HL-60 (cell line): ENCODE results near the gene MMRN1.

ENCODE experiments used
- DNase-seq, 2 experiments: peaks; one replicate each; pipeline ENCODE4 v3.0.0-alpha.2; 2010 to 2020; ENCODE audit warnings: low read depth in 1 of 2, low spot score in 1 of 2
- H3K27ac ChIP-seq: fragments of 250-450 bp; sonication (Bioruptor Pico); replicated peaks from 2 replicates; pipeline ENCODE4 v1.5.1; 2020; ENCODE audit warnings: mild to moderate bottlenecking, moderate library complexity
- H3K27me3 ChIP-seq: fragments of 250-450 bp; sonication (Bioruptor Pico); 2 replicates; pipeline ENCODE4 v1.5.1; 2021; ENCODE audit warnings: mild to moderate bottlenecking, moderate library complexity; ENCODE audit not compliant: insufficient read depth, poor library complexity, severe bottlenecking
- H3K4me3 ChIP-seq: replicated peaks from 2 replicates; pipeline ENCODE4 v1.5.1; 2011; ENCODE audit warnings: mild to moderate bottlenecking, control low read depth, low read length; ENCODE audit not compliant: insufficient read depth
- GABPA ChIP-seq: IDR thresholded peaks from 2 replicates; pipeline ENCODE4 v1.6.1; 2012; ENCODE audit warnings: low read depth
- POLR2AphosphoS5 ChIP-seq: IDR thresholded peaks from 2 replicates; pipeline ENCODE4 v1.6.1; 2012; ENCODE audit warnings: low read depth
- SPI1 ChIP-seq: IDR thresholded peaks from 2 replicates; pipeline ENCODE4 v1.6.1; 2012; ENCODE audit warnings: low read depth, mild to moderate bottlenecking, borderline replicate concordance
- TF ChIP-seq, protein P1 (sequence below): IDR thresholded peaks from 2 replicates; pipeline ENCODE4 v1.6.1; 2012; ENCODE audit warnings: low read depth; ENCODE audit not compliant: insufficient replicate concordance
- TF ChIP-seq, protein P2 (sequence below): IDR thresholded peaks from one replicate; pipeline ENCODE4 v1.5.1; 2011; ENCODE audit warnings: low read length, control low read depth, inconsistent platforms; ENCODE audit not compliant: insufficient read depth

Gene MMRN1

DNA sequence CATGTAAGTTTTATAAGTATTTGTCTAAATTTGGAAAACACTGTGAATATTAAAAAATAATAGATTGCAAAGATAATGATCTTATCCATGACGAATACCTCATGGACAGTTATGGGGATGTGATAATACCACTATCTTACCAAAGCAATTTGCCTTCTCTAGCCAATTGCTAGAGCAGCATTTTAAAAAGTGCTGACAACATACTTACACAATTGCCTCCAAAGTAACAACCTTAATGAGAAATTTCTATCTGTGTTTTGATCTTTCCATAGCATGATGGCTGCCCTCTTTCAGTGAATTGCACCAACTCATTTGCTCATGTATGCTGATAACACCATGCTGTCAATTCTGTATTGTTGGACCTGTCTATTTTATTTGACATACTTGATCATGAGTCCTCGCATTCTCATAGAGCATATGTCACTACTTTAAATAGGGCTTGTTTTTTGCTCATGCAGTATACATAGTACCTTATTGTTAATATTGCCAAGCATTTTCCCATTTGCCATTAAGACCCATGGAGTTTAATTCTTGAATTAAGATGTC lies 87.2 kb downstream of the MMRN1 start:
- no peak for DNase-seq
- H3K4me3 ChIP-seq: no peak overlapping the region
- H3K27ac ChIP-seq: no peak overlapping the region
- TF ChIP-seq POLR2AphosphoS5 (no peak), GABPA (no peak), SPI1 (no peak)
- TF ChIP-seq, protein P1, sequence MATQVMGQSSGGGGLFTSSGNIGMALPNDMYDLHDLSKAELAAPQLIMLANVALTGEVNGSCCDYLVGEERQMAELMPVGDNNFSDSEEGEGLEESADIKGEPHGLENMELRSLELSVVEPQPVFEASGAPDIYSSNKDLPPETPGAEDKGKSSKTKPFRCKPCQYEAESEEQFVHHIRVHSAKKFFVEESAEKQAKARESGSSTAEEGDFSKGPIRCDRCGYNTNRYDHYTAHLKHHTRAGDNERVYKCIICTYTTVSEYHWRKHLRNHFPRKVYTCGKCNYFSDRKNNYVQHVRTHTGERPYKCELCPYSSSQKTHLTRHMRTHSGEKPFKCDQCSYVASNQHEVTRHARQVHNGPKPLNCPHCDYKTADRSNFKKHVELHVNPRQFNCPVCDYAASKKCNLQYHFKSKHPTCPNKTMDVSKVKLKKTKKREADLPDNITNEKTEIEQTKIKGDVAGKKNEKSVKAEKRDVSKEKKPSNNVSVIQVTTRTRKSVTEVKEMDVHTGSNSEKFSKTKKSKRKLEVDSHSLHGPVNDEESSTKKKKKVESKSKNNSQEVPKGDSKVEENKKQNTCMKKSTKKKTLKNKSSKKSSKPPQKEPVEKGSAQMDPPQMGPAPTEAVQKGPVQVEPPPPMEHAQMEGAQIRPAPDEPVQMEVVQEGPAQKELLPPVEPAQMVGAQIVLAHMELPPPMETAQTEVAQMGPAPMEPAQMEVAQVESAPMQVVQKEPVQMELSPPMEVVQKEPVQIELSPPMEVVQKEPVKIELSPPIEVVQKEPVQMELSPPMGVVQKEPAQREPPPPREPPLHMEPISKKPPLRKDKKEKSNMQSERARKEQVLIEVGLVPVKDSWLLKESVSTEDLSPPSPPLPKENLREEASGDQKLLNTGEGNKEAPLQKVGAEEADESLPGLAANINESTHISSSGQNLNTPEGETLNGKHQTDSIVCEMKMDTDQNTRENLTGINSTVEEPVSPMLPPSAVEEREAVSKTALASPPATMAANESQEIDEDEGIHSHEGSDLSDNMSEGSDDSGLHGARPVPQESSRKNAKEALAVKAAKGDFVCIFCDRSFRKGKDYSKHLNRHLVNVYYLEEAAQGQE: no peak
- TF ChIP-seq, protein P2, sequence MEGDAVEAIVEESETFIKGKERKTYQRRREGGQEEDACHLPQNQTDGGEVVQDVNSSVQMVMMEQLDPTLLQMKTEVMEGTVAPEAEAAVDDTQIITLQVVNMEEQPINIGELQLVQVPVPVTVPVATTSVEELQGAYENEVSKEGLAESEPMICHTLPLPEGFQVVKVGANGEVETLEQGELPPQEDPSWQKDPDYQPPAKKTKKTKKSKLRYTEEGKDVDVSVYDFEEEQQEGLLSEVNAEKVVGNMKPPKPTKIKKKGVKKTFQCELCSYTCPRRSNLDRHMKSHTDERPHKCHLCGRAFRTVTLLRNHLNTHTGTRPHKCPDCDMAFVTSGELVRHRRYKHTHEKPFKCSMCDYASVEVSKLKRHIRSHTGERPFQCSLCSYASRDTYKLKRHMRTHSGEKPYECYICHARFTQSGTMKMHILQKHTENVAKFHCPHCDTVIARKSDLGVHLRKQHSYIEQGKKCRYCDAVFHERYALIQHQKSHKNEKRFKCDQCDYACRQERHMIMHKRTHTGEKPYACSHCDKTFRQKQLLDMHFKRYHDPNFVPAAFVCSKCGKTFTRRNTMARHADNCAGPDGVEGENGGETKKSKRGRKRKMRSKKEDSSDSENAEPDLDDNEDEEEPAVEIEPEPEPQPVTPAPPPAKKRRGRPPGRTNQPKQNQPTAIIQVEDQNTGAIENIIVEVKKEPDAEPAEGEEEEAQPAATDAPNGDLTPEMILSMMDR: no peak
- H3K27me3 ChIP-seq: no peaks in the 10 kb centered on the region

DNA sequence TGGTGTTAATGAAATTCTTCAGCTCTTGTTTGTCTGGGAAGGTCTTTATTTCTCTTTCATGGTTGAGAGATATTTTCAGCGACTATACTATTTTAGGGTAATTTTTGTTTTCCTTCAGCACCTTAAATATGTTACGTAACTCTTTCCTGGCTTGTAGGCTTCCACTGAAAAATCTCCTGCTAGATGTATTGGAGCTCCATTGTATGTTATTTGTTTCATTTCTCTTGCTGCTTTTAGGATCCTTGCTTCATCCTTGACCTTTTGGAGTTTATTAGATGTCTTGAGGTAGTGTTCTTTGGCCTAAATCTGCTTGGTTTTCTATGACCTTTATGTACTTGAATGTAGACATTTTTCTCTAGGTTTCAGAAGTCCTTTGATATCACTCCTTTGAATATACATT lies 93.6 kb downstream of the MMRN1 start:
- H3K4me3 ChIP-seq: no peak overlapping the region
- no peaks in the 10 kb centered on the region for H3K27me3 ChIP-seq
- H3K27ac ChIP-seq: no peak overlapping the region
- no peak for DNase-seq
- TF ChIP-seq SPI1: no peak
- TF ChIP-seq, protein P2: no peak
- TF ChIP-seq, protein P1: no peak
- TF ChIP-seq POLR2AphosphoS5: no peak
- TF ChIP-seq GABPA: no peak

DNA sequence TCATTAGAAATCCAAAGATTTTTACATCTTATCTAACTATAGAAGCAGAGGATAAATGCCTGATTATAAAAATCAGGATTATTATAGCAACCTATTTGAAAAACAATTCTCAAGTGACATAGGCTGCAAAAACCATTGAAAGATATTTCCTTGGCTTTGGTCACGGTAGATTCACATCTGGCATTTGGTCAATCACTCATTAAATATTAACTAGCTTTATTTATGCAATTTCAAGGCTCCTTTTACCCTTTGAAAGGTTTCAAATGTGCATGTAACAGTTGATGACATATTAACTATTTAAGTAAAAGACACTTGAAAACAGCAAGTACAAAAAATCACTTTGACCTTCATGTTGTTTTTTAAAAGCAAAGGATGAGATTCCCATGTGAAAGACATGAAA lies 98.1 kb downstream of the MMRN1 start:
- no peak overlapping the region for H3K27ac ChIP-seq
- no peaks in the 10 kb centered on the region for H3K27me3 ChIP-seq
- TF ChIP-seq, protein P1: no peak
- TF ChIP-seq, protein P2: no peak
- no peak for TF ChIP-seq POLR2AphosphoS5
- no peak for TF ChIP-seq GABPA
- no peak for TF ChIP-seq SPI1
- H3K4me3 ChIP-seq: no peak overlapping the region
- DNase-seq: no peak
